GM23338 (cell line): ENCODE results near the gene SRP68. TPM values are rescaled to one million over a fixed set of nuclear protein-coding genes. Genes with fewer than 3 reads are reported as not detected.

ENCODE experiments used
- ATAC-seq: fragments of 200-7000 bp; cut with Tn5 transposase; 3 replicates; pipeline ENCODE4 v1.9.1; 2020
- DNase-seq: peaks from one replicate; pipeline ENCODE4 v3.0.0-alpha.2; 2015; ENCODE audit warnings: low spot score
- H2AFZ ChIP-seq: fragments of 200-600 bp; sonication (generic); 2 replicates; pipeline ENCODE4 v1.8.0; 2016; ENCODE audit warnings: antibody characterized with exemption, mild to moderate bottlenecking, moderate library complexity
- H3F3A ChIP-seq: fragments of 200-600 bp; sonication (generic); replicated peaks from 2 replicates; pipeline ENCODE4 v1.8.0; 2017; ENCODE audit warnings: antibody characterized with exemption, mixed run types, low read depth
- H3K27ac ChIP-seq: fragments of 200-600 bp; sonication (generic); 2 replicates; pipeline ENCODE4 v1.6.1; 2016; ENCODE audit warnings: low read depth
- H3K27me3 ChIP-seq: fragments of 200-600 bp; sonication (generic); 2 replicates; pipeline ENCODE4 v1.8.0; 2016; ENCODE audit warnings: mild to moderate bottlenecking, mixed run types, moderate library complexity; ENCODE audit not compliant: insufficient read depth
- H3K36me3 ChIP-seq: fragments of 200-600 bp; sonication (generic); 2 replicates; pipeline ENCODE4 v1.8.0; 2016; ENCODE audit warnings: mild to moderate bottlenecking; ENCODE audit not compliant: insufficient read depth
- H3K4me1 ChIP-seq: fragments of 200-600 bp; sonication (generic); 2 replicates; pipeline ENCODE4 v1.8.0; 2016; ENCODE audit warnings: mild to moderate bottlenecking, moderate library complexity; ENCODE audit not compliant: insufficient read depth
- H3K4me2 ChIP-seq: fragments of 200-600 bp; sonication (generic); 2 replicates; pipeline ENCODE4 v1.7.1; 2017; ENCODE audit warnings: mixed run types
- H3K4me3 ChIP-seq: fragments of 200-600 bp; sonication (generic); 2 replicates; pipeline ENCODE4 v1.6.1; 2016; ENCODE audit warnings: mixed run types
- H3K79me2 ChIP-seq: fragments of 200-600 bp; sonication (generic); replicated peaks from 2 replicates; pipeline ENCODE4 v1.8.0; 2017; ENCODE audit warnings: mild to moderate bottlenecking; ENCODE audit not compliant: insufficient read depth
- H3K9me2 ChIP-seq: fragments of 200-600 bp; sonication (generic); 2 replicates; pipeline ENCODE4 v1.8.0; 2017; ENCODE audit not compliant: insufficient read depth
- H4K20me1 ChIP-seq: fragments of 200-600 bp; sonication (generic); replicated peaks from 2 replicates; pipeline ENCODE4 v1.8.0; 2017; ENCODE audit warnings: mild to moderate bottlenecking; ENCODE audit not compliant: insufficient read depth
- H3K27ac Mint-ChIP-seq: 2 replicates; pipeline ENCODE4 v1.8.0; 2020; ENCODE audit warnings: inconsistent platforms, mild to moderate bottlenecking, moderate library complexity, mixed read lengths
- H3K27me3 Mint-ChIP-seq: 3 replicates; pipeline ENCODE4 v1.8.0; 2022; ENCODE audit warnings: low read depth, mild to moderate bottlenecking, moderate library complexity, mixed read lengths, inconsistent platforms; ENCODE audit not compliant: insufficient read depth, poor library complexity
- H3K36me3 Mint-ChIP-seq: 3 replicates; pipeline ENCODE4 v1.8.0; 2021; ENCODE audit warnings: low read depth, mild to moderate bottlenecking, inconsistent platforms, moderate library complexity, mixed read lengths
- H3K4me1 Mint-ChIP-seq: 3 replicates; pipeline ENCODE4 v1.8.0; 2020; ENCODE audit warnings: mild to moderate bottlenecking, inconsistent platforms, mixed read lengths
- H3K4me3 Mint-ChIP-seq: 3 replicates; pipeline ENCODE4 v1.8.0; 2021; ENCODE audit warnings: moderate library complexity, mild to moderate bottlenecking, inconsistent platforms, mixed read lengths
- H3K9me3 Mint-ChIP-seq: 3 replicates; pipeline ENCODE4 v1.8.0; 2020; ENCODE audit warnings: moderate library complexity, mild to moderate bottlenecking, inconsistent platforms, mixed read lengths
- CREB1 ChIP-seq: fragments of 250-450 bp; sonication (Bioruptor Pico); IDR thresholded peaks from 2 replicates; pipeline ENCODE4 v1.5.0; 2020; ENCODE audit warnings: low read depth, mild to moderate bottlenecking, moderate library complexity
- ETS1 ChIP-seq: IDR thresholded peaks from 2 replicates; pipeline ENCODE4 v1.6.1; 2016; ENCODE audit warnings: antibody characterized with exemption
- EZH2phosphoT487 ChIP-seq: fragments of 200-600 bp; sonication (generic); IDR thresholded peaks from one replicate; pipeline ENCODE4 v1.8.1; 2018; ENCODE audit warnings: antibody characterized with exemption; ENCODE audit not compliant: unreplicated experiment
- NANOG ChIP-seq: IDR thresholded peaks from 2 replicates; pipeline ENCODE4 v1.6.1; 2016; ENCODE audit warnings: antibody characterized with exemption, borderline replicate concordance
- POLR2AphosphoS5 ChIP-seq: IDR thresholded peaks from 2 replicates; pipeline ENCODE4 v1.6.1; 2016; ENCODE audit warnings: antibody characterized with exemption, low read depth
- STAT1 ChIP-seq: IDR thresholded peaks from one replicate; pipeline ENCODE4 v1.6.1; 2016; ENCODE audit warnings: antibody characterized with exemption; ENCODE audit not compliant: unreplicated experiment
- ZNF114 ChIP-seq: fragments of 250-450 bp; sonication (Bioruptor Pico); IDR thresholded peaks from 2 replicates; pipeline ENCODE4 v1.5.0; 2020; ENCODE audit warnings: mild to moderate bottlenecking, moderate library complexity
- ZNF331 ChIP-seq: fragments of 250-450 bp; sonication (Bioruptor Pico); IDR thresholded peaks from 2 replicates; pipeline ENCODE4 v1.5.0; 2020; ENCODE audit warnings: low read depth, mild to moderate bottlenecking, moderate library complexity
- ZNF462 ChIP-seq: fragments of 250-450 bp; sonication (Bioruptor Pico); IDR thresholded peaks from 2 replicates; pipeline ENCODE4 v1.5.0; 2020; ENCODE audit warnings: mild to moderate bottlenecking, moderate library complexity
- polyA plus RNA-seq: library from polyadenylated mRNA; unstranded; fragments of >200 nt; fragmentation: Nextera tagmentation; extraction: Ambion mirVana; gene quantifications from 2 replicates; pipeline ENCODE4 v1.2.1, GENCODE V29; 2016
- total RNA-seq: library from RNA; depleted of rRNA; stranded (reverse); fragments of >200 nt; shearing (Covaris generic); gene quantifications from 2 replicates; pipeline ENCODE4 v1.2.3, GENCODE V29; 2014
- TF ChIP-seq, protein P1 (sequence below): IDR thresholded peaks from one replicate; pipeline ENCODE4 v1.6.1; 2018; ENCODE audit warnings: antibody characterized with exemption; ENCODE audit not compliant: unreplicated experiment

SRP68 gene
- total and polyA plus RNA-seq, 2 experiments from 2014 or later: 30.7 to 62.8 TPM

GRCh38 chr17:76048711-76049110 lies 23.6 kb downstream of the SRP68 start (continued):
- TF ChIP-seq ZNF462: no peak

DNA sequence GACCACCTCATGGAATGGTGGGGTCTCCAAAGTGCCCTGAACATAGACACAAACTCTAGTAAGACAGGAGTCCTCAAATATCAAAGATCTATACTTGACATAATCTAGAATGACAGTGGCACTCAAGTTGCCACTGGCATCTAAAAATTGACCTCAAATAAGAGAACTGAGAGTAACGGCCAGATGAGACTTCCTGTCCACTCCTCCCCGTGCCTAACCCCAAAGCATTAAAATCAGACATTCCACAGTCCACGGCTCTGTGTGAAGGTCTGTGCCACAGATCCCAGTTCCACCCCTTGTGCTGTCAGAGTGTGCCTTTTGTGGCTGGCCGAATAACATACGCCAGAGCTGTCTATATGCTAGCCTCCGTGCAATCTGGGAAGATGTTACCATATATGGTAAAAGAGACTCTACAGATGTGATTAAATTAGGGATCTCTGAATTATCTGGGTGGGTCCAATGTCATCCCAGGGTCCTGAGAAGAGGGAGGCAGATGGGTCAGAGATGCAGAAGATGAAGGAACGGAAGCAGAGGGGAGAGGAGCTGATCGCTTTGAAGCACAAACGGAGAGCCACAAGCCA lies 24.2 kb downstream of the SRP68 start:
- H3K36me3 ChIP-seq: peaks cover 53% of the 10 kb centered on the region
- TF ChIP-seq STAT1: no peak
- TF ChIP-seq ZNF114 (CRISPR knock-in tag): no peak
- TF ChIP-seq POLR2AphosphoS5: no peak
- TF ChIP-seq CREB1: no peak
- TF ChIP-seq EZH2phosphoT487: no peak
- no peak for TF ChIP-seq ETS1
- no peak for TF ChIP-seq ZNF331 (CRISPR knock-in tag)
- TF ChIP-seq, protein P1, sequence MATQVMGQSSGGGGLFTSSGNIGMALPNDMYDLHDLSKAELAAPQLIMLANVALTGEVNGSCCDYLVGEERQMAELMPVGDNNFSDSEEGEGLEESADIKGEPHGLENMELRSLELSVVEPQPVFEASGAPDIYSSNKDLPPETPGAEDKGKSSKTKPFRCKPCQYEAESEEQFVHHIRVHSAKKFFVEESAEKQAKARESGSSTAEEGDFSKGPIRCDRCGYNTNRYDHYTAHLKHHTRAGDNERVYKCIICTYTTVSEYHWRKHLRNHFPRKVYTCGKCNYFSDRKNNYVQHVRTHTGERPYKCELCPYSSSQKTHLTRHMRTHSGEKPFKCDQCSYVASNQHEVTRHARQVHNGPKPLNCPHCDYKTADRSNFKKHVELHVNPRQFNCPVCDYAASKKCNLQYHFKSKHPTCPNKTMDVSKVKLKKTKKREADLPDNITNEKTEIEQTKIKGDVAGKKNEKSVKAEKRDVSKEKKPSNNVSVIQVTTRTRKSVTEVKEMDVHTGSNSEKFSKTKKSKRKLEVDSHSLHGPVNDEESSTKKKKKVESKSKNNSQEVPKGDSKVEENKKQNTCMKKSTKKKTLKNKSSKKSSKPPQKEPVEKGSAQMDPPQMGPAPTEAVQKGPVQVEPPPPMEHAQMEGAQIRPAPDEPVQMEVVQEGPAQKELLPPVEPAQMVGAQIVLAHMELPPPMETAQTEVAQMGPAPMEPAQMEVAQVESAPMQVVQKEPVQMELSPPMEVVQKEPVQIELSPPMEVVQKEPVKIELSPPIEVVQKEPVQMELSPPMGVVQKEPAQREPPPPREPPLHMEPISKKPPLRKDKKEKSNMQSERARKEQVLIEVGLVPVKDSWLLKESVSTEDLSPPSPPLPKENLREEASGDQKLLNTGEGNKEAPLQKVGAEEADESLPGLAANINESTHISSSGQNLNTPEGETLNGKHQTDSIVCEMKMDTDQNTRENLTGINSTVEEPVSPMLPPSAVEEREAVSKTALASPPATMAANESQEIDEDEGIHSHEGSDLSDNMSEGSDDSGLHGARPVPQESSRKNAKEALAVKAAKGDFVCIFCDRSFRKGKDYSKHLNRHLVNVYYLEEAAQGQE: no peak
- no peak for TF ChIP-seq NANOG

More for the DNA sequence above, 24.2 kb downstream of the SRP68 start:
- Mint-ChIP-seq H3K27ac (0 out of 2 replicates have a peak overlapping the region, but pooled peaks have one; percentile 9), H3K27me3 (peaks cover 1% of the 10 kb centered on the region), H3K4me3 (no peak overlapping the region), H3K36me3 (peaks cover 75% of the 10 kb centered on the region), H3K4me1 (peaks cover 5% of the 10 kb centered on the region; the same call in 2 of the 3 replicates), H3K9me3 (no peaks in the 10 kb centered on the region)
- H2AFZ ChIP-seq: no peak overlapping the region
- peak overlapping the region; percentile 74 for H3K27ac ChIP-seq
- no peak overlapping the region for H3K4me2 ChIP-seq
- H3K27me3 ChIP-seq: no peaks in the 10 kb centered on the region
- no peaks in the 10 kb centered on the region for H3K9me2 ChIP-seq
- peaks cover 7% of the 10 kb centered on the region; the same call in 1 of the 2 replicates for H3K79me2 ChIP-seq
- H3K4me3 ChIP-seq: no peak overlapping the region
- ATAC-seq: no peak
- peaks cover 9% of the 10 kb centered on the region; the same call in 1 of the 2 replicates for H3K4me1 ChIP-seq
- H4K20me1 ChIP-seq: peaks cover 10% of the 10 kb centered on the region
- H3F3A ChIP-seq: peaks cover 21% of the 10 kb centered on the region; the same call in 1 of the 2 replicates
- no peak for DNase-seq
